Measurements from ENCODE around the gene MYO18B. TPM values are rescaled to one million over a fixed set of nuclear protein-coding genes. Genes with fewer than 3 reads are reported as not detected.

MYO18B gene
- total and polyA plus RNA-seq, 2 of the 8 experiments (the other 6 are each of a cell fraction or from before 2014, with no cell fraction given), result 0.62 to 0.78 TPM

GRCh38 chr22:25764270-25765015 lies 22.5 kb downstream of the MYO18B start:
- Histone ChIP-seq H3K9ac (replicated peaks in 1 of 4; ENCODE audit: extremely low read depth in 1 of 4, low read depth in 3 of 4, low read length in 3 of 4) (no peak overlapping the region), H4K8ac (ENCODE audit: extremely low read depth, insufficient read depth, low read length) (no peak overlapping the region), H2BK20ac (ENCODE audit: low read length) (no peak overlapping the region), H2AFZ (ENCODE audit: low read length) (no peak overlapping the region), H3K23me2 (ENCODE audit: low read depth, low read length) (no peaks in the 10 kb centered on the region), H3K4ac (replicated peaks; ENCODE audit: insufficient read length, low read depth, low read length) (no peak overlapping the region), H3K23ac (ENCODE audit: insufficient read length) (no peak overlapping the region), H3K79me2 (ENCODE audit: control insufficient read depth in 1 of 2, insufficient read depth in 2 of 2, low read length in 2 of 2) (no peaks in the 10 kb centered on the region), H2BK12ac (ENCODE audit: low read depth, low read length) (no peak overlapping the region), H2BK15ac (ENCODE audit: low read length) (no peak overlapping the region), H2BK5ac (ENCODE audit: low read depth, low read length) (no peak overlapping the region), H3K36me3 (ENCODE audit: control insufficient read depth in 2 of 4, insufficient read depth in 4 of 4, low read length in 3 of 4) (no peaks in the 10 kb centered on the region), H3K27me3 (replicated peaks in 1 of 4; ENCODE audit: control insufficient read depth in 3 of 4, extremely low read depth in 1 of 4, insufficient read depth in 3 of 4, low read length in 3 of 4) (no peaks in the 10 kb centered on the region), H2AK5ac (ENCODE audit: low read depth, low read length) (no peak overlapping the region), H3K4me1 (replicated peaks in 1 of 4; ENCODE audit: control insufficient read depth in 3 of 4, insufficient read depth in 4 of 4, low read length in 3 of 4) (no peaks in the 10 kb centered on the region), H4K20me1 (replicated peaks in 1 of 2; ENCODE audit: control insufficient read depth in 1 of 2, insufficient read depth in 2 of 2, low read length in 2 of 2) (no peaks in the 10 kb centered on the region), H3K4me2 (ENCODE audit: insufficient read depth in 1 of 2, low read depth in 2 of 2, low read length in 2 of 2) (no peak overlapping the region), H3K18ac (ENCODE audit: extremely low read depth, low read length) (no peak overlapping the region), H3K4me3 (ENCODE audit: extremely low read depth in 1 of 4, insufficient read depth in 2 of 4, low read depth in 3 of 4, low read length in 4 of 4) (no peak overlapping the region), H3K9me3 (ENCODE audit: insufficient read depth in 2 of 2, low read depth in 1 of 2, low read length in 1 of 2) (peaks cover 6 to 9% of the 10 kb centered on the region in 2 experiments; a peak in 3 of 4 replicates), H4K5ac (ENCODE audit: insufficient read length, low read depth, low read length) (no peak overlapping the region), H3K14ac (ENCODE audit: insufficient read length) (no peak overlapping the region), H4K91ac (replicated peaks; ENCODE audit: insufficient read length, low read length) (no peak overlapping the region), H3K27ac (ENCODE audit: low read depth, low read length) (no peak overlapping the region), H3K56ac (replicated peaks; ENCODE audit: insufficient read length, low read depth, low read length) (no peak overlapping the region), H2BK120ac (replicated peaks; ENCODE audit: low read depth, low read length) (no peak overlapping the region), H3K79me1 (ENCODE audit: low read depth, low read length) (no peaks in the 10 kb centered on the region)
- ChIA-PET POLR2A (ENCODE audit: partially characterized antibody) (no interaction called here), CTCF (ENCODE audit: partially characterized antibody) (interaction anchor here (0.6 to 5.0 kb wide), 16 partner anchors 9 to 625 kb away, joined by 3 to 31 read pairs (median 4); no protein-coding TSS in a partner anchor)
- FAIRE-seq (no peak), DNase-seq (ENCODE audit: low read depth in 1 of 2, low spot score in 2 of 2) (peak in 1 of 2 experiments; percentile 75)
- WGBS, 2 experiments (ENCODE audit: extremely low coverage in 1 of 2, insufficient coverage in 1 of 2, insufficient read length in 1 of 2, insufficient replicate concordance in 2 of 2, low coverage in 1 of 2, low lambda C conversion rate in 2 of 2, missing lambda C conversion rate in 1 of 2), result 72% methylated on average over 8 of the region's 8 CpGs; no CpG with 5 or more reads in 1 of the 2 experiments
- TF ChIP-seq MAX (IDR thresholded peaks at IDR 0.05) (peak; percentile 18; the same call in 1 of the 2 replicates), E2F6 (IDR thresholded peaks at IDR 0.05) (no peak), CHD2 (IDR thresholded peaks at IDR 0.05; ENCODE audit: low read length) (no peak), ATF2 (IDR thresholded peaks at IDR 0.05; ENCODE audit: low read length) (no peak), EZH2 (IDR thresholded peaks at IDR 0.05; ENCODE audit: low read depth, low read length, severe bottlenecking) (no peak), KDM1A (IDR thresholded peaks at IDR 0.05; ENCODE audit: borderline replicate concordance, low read length) (peak; percentile 99), RFX5 (IDR thresholded peaks at IDR 0.05; ENCODE audit: borderline replicate concordance, low read depth, low read length) (no peak), BCL11A (IDR thresholded peaks at IDR 0.05; ENCODE audit: low read depth in 2 of 2, low read length in 2 of 2) (no peak), TEAD4 (IDR thresholded peaks at IDR 0.05; ENCODE audit: low read depth, low read length) (peak; percentile 73; the same call in 1 of the 2 replicates), CBX5 (IDR thresholded peaks at IDR 0.05; ENCODE audit: low read depth, low read length) (no peak)
